B cell (primary cell): ENCODE results near the gene SHBG. TPM values are rescaled to one million over a fixed set of nuclear protein-coding genes. Genes with fewer than 3 reads are reported as not detected.

Experiments used
- ATAC-seq: fragments of 200-7000 bp; cut with Tn5 transposase; one replicate; pipeline ENCODE4 v1.10.0; 2021; ENCODE audit warnings: low read depth, mild to moderate bottlenecking, moderate number of reproducible peaks, moderate library complexity
- CTCF ChIA-PET: fragments of 350-600 bp; sonication (Branson Sonifier 250); formaldehyde crosslinking; loops from one replicate; lab custom pipeline; 2021; ENCODE audit warnings: antibody characterized with exemption, inconsistent platforms; lab: Charles Lee
- POLR2A ChIA-PET: fragments of 350-600 bp; sonication (Branson Sonifier 250); formaldehyde crosslinking; loops from one replicate; lab custom pipeline; 2021; ENCODE audit warnings: antibody characterized with exemption; lab: Charles Lee
- DNase-seq: peaks from one replicate; pipeline ENCODE4 v3.0.0; 2013
- H2AFZ ChIP-seq: 2 replicates; pipeline ENCODE4 v1.6.1; 2012; ENCODE audit warnings: mild to moderate bottlenecking, low read depth, low read length; ENCODE audit not compliant: insufficient read depth, poor library complexity, severe bottlenecking
- H3K27ac ChIP-seq, 2 donors: 1 replicate in 1 of 2; 2 replicates in 1 of 2; pipeline ENCODE4 v1.5.1; 2012 to 2013; ENCODE audit warnings: low read length in 2 of 2, mild to moderate bottlenecking in 2 of 2, moderate library complexity in 1 of 2
- H3K27me3 ChIP-seq, 4 experiments: fragments of 200-600 bp in 1 of 4; sonication (generic) in 1 of 4; replicated peaks in 1 of 4; 1 replicate in 2 of 4; 2 replicates in 2 of 4; pipeline versions ENCODE4 v1.6.1 to v1.7.0; 2013 to 2016; ENCODE audit warnings: low read length in 3 of 4, mild to moderate bottlenecking in 2 of 4, mixed read lengths in 1 of 4, moderate library complexity in 1 of 4; ENCODE audit not compliant: insufficient read depth in 4 of 4, control insufficient read depth in 3 of 4; ENCODE audit errors: control extremely low read depth in 1 of 4
- H3K36me3 ChIP-seq, 2 experiments: replicated peaks in 1 of 2; 1 replicate in 1 of 2; 2 replicates in 1 of 2; pipeline versions ENCODE4 v1.6.1 to v1.7.1; 2013; ENCODE audit warnings: low read length in 1 of 2; ENCODE audit not compliant: insufficient read depth in 2 of 2, control insufficient read depth in 1 of 2; ENCODE audit errors: control extremely low read depth in 1 of 2, extremely low read depth in 1 of 2
- H3K4me1 ChIP-seq, 2 donors: fragments of 200-600 bp in 1 of 2; sonication (generic) in 1 of 2; 1 replicate in 1 of 2; 2 replicates in 1 of 2; pipeline versions ENCODE4 v1.5.1 to v1.6.1; 2013 to 2017; ENCODE audit warnings: low read length in 2 of 2; ENCODE audit not compliant: control insufficient read depth in 2 of 2, insufficient read depth in 2 of 2
- H3K4me2 ChIP-seq: replicated peaks from 2 replicates; pipeline ENCODE3; 2012; ENCODE audit warnings: mild to moderate bottlenecking, low read depth, low read length; ENCODE audit not compliant: poor library complexity, severe bottlenecking
- H3K4me3 ChIP-seq, 5 experiments: fragments of 200-600 bp in 1 of 5; sonication (generic) in 1 of 5; 1 replicate in 3 of 5; 2 replicates in 2 of 5; pipeline versions ENCODE4 v1.5.1 to v1.7.0; 2011 to 2016; ENCODE audit warnings: low read length in 4 of 5, mild to moderate bottlenecking in 4 of 5, low read depth in 2 of 5, control low read depth in 1 of 5, moderate library complexity in 1 of 5; ENCODE audit not compliant: insufficient read depth in 1 of 5; ENCODE audit errors: control extremely low read depth in 1 of 5, extremely low read depth in 1 of 5
- H3K79me2 ChIP-seq: fragments of 200-600 bp; sonication (generic); one replicate; pipeline ENCODE4 v1.6.0; 2016; ENCODE audit warnings: low read length; ENCODE audit not compliant: control insufficient read depth, insufficient read depth
- H3K9ac ChIP-seq: fragments of 200-600 bp; sonication (generic); 2 replicates; pipeline ENCODE4 v1.6.1; 2017; ENCODE audit warnings: mild to moderate bottlenecking, low read length, moderate library complexity
- H3K9me3 ChIP-seq, 3 donors: one replicate each; pipeline versions ENCODE4 v1.6.1 to v1.7.1; 2013; ENCODE audit warnings: low read length in 2 of 3; ENCODE audit not compliant: control insufficient read depth in 2 of 3, insufficient read depth in 1 of 3; ENCODE audit errors: control extremely low read depth in 1 of 3
- H4K20me1 ChIP-seq: 2 replicates; pipeline ENCODE4 v1.6.0; 2012; ENCODE audit warnings: mild to moderate bottlenecking, low read length; ENCODE audit not compliant: insufficient read depth, control insufficient read depth, poor library complexity, severe bottlenecking
- H3K27ac Mint-ChIP-seq: one replicate; pipeline ENCODE4 v1.8.0; 2021; ENCODE audit warnings: mixed read lengths
- H3K27me3 Mint-ChIP-seq: one replicate; pipeline ENCODE4 v1.8.0; 2021; ENCODE audit warnings: mixed read lengths
- H3K4me1 Mint-ChIP-seq: one replicate; pipeline ENCODE4 v1.8.0; 2021; ENCODE audit warnings: mixed read lengths
- H3K4me3 Mint-ChIP-seq: one replicate; pipeline ENCODE4 v1.8.0; 2021; ENCODE audit warnings: mixed read lengths
- H3K9me3 Mint-ChIP-seq: one replicate; pipeline ENCODE4 v1.8.0; 2022; ENCODE audit warnings: mixed read lengths; ENCODE audit not compliant: insufficient read depth
- EZH2 ChIP-seq: IDR thresholded peaks from 2 replicates; pipeline ENCODE4 v1.6.1; 2012; ENCODE audit warnings: borderline replicate concordance, low read depth, mild to moderate bottlenecking, moderate library complexity, low read length; ENCODE audit not compliant: insufficient read depth, poor library complexity, severe bottlenecking
- WGBS: methylation state at CpG from one replicate; pipeline ENCODE4 v1.1.5; 2013; ENCODE audit warnings: missing lambda C conversion rate; ENCODE audit not compliant: insufficient coverage; 5-methylcytosine and 5-hydroxymethylcytosine counted together
- intact Hi-C: fragments of 100-400 bp; cut with micrococcal nuclease; formaldehyde crosslinking; loops from one replicate; pipeline ENCODE4 v1.10.0; 2022
- polyA plus RNA-seq: library from polyadenylated mRNA; depleted of rRNA; stranded (reverse); fragments of >200 nt; gene quantifications from 2 replicates; pipeline ENCODE4 v1.2.3, GENCODE V29; 2012
- total RNA-seq, 2 donors: library from RNA; stranded (reverse); fragments of 120-200 nt in 1 of 2; gene quantifications; 1 replicate in 1 of 2; 2 replicates in 1 of 2; pipeline versions ENCODE4 v1.2.3 to v1.2.4, GENCODE V29; 2013 to 2022
- TF ChIP-seq, protein P1 (sequence below): fragments of 200-600 bp; IDR thresholded peaks from one replicate; pipeline ENCODE4 v1.8.0; 2022; ENCODE audit warnings: antibody characterized with exemption, mild to moderate bottlenecking

The SHBG gene
- total and polyA plus RNA-seq, 2 donors (not counting 1 experiment from before 2014, with no cell fraction given): 0.10 TPM; not detected in 1

- Histone ChIP-seq H3K79me2 (peaks cover 20% of the 10 kb centered on the region), H3K9me3 (no peaks in the 10 kb centered on the region), H3K27ac (no peak overlapping the region), H3K4me1 (peaks cover 9 to 24% of the 10 kb centered on the region in 2 donors), H2AFZ (no peak overlapping the region), H3K4me2 (peak overlapping the region; percentile 43), H3K4me3 (no peak overlapping the region), H3K36me3 (peaks cover 0 to 43% of the 10 kb centered on the region in 2 experiments), H3K9ac (no peak overlapping the region), H4K20me1 (no peaks in the 10 kb centered on the region), H3K27me3 (no peaks in the 10 kb centered on the region)
- no peak overlapping the region for H3K4me3 Mint-ChIP-seq
- CTCF ChIA-PET: interaction anchor here (0.6 to 7.9 kb wide), 36 partner anchors 9 to 543 kb away, joined by 3 to 111 read pairs (median 5); partner anchors contain the start of genes ACAP1, CD68, FXR2 and KCTD11
- DNase-seq: peak; percentile 31
- no peaks in the 10 kb centered on the region for H3K27me3 Mint-ChIP-seq
- TF ChIP-seq, protein P1, sequence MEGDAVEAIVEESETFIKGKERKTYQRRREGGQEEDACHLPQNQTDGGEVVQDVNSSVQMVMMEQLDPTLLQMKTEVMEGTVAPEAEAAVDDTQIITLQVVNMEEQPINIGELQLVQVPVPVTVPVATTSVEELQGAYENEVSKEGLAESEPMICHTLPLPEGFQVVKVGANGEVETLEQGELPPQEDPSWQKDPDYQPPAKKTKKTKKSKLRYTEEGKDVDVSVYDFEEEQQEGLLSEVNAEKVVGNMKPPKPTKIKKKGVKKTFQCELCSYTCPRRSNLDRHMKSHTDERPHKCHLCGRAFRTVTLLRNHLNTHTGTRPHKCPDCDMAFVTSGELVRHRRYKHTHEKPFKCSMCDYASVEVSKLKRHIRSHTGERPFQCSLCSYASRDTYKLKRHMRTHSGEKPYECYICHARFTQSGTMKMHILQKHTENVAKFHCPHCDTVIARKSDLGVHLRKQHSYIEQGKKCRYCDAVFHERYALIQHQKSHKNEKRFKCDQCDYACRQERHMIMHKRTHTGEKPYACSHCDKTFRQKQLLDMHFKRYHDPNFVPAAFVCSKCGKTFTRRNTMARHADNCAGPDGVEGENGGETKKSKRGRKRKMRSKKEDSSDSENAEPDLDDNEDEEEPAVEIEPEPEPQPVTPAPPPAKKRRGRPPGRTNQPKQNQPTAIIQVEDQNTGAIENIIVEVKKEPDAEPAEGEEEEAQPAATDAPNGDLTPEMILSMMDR: no peak
- no peak for TF ChIP-seq EZH2
- H3K4me1 Mint-ChIP-seq: peaks cover 17% of the 10 kb centered on the region
- ATAC-seq: no peak
- no peaks in the 10 kb centered on the region for H3K9me3 Mint-ChIP-seq
- intact Hi-C loops: loop anchor here (1.0 to 10.0 kb wide), 4 partner anchors 74 to 544 kb away; partner anchors contain the start of gene SLC16A11
- no peak overlapping the region for H3K27ac Mint-ChIP-seq
- WGBS: 96% methylated on average over 29 of the region's 30 CpGs
- POLR2A ChIA-PET: interaction anchor here (0.6 to 1.2 kb wide), 3 partner anchors 15 to 97 kb away, joined by 3 to 4 read pairs (median 4); no protein-coding TSS in a partner anchor
Measured at GRCh38 chr17:7588553-7589203, 41.3 kb upstream of the SHBG start.
